GM10847 (cell line): ENCODE measurements around the gene TMEM164.

ENCODE experiments used
- POLR2A ChIP-seq: IDR thresholded peaks from 2 replicates; pipeline ENCODE4 v1.6.1; 2011; ENCODE audit not compliant: insufficient read length; ENCODE audit errors: extremely low read depth

The TMEM164 gene

GRCh38 chrX:110045421-110045820 lies 42.5 kb downstream of the TMEM164 start:
- no peak for TF ChIP-seq POLR2A

- no peak for TF ChIP-seq POLR2A
Measured at GRCh38 chrX:110046001-110046400, 43.1 kb downstream of the TMEM164 start.

GRCh38 chrX:110046971-110047370 lies 44.1 kb downstream of the TMEM164 start:
- TF ChIP-seq POLR2A: no peak

- no peak for TF ChIP-seq POLR2A
Measured at GRCh38 chrX:110049096-110049495, 46.2 kb downstream of the TMEM164 start.

GRCh38 chrX:110050386-110050785 lies 47.5 kb downstream of the TMEM164 start:
- TF ChIP-seq POLR2A: no peak

GRCh38 chrX:110050901-110051300 lies 48.0 kb downstream of the TMEM164 start:
- no peak for TF ChIP-seq POLR2A

GRCh38 chrX:110051559-110051958 lies 48.6 kb downstream of the TMEM164 start:
- no peak for TF ChIP-seq POLR2A

- TF ChIP-seq POLR2A: no peak
Measured at GRCh38 chrX:110052303-110052702, 49.4 kb downstream of the TMEM164 start.

GRCh38 chrX:110053453-110053852 lies 50.5 kb downstream of the TMEM164 start:
- TF ChIP-seq POLR2A: no peak

- no peak for TF ChIP-seq POLR2A
Measured at GRCh38 chrX:110055616-110056015, 52.7 kb downstream of the TMEM164 start.

- TF ChIP-seq POLR2A: no peak
Measured at GRCh38 chrX:110056419-110056818, 53.5 kb downstream of the TMEM164 start.

GRCh38 chrX:110059410-110059809 lies 56.5 kb downstream of the TMEM164 start:
- TF ChIP-seq POLR2A: no peak

GRCh38 chrX:110060317-110060716 lies 57.4 kb downstream of the TMEM164 start:
- no peak for TF ChIP-seq POLR2A

GRCh38 chrX:110060846-110061537 lies 58.1 kb downstream of the TMEM164 start:
- TF ChIP-seq POLR2A: no peak

- TF ChIP-seq POLR2A: no peak
Measured at GRCh38 chrX:110062919-110063318, 60.0 kb downstream of the TMEM164 start.

GRCh38 chrX:110066488-110067225 lies 63.7 kb downstream of the TMEM164 start:
- TF ChIP-seq POLR2A: no peak

GRCh38 chrX:110070970-110071369 lies 68.1 kb downstream of the TMEM164 start:
- TF ChIP-seq POLR2A: no peak
